OCI-LY7 (cell line): ENCODE data around the gene INSIG1. TPM values are rescaled to one million over a fixed set of nuclear protein-coding genes. Genes with fewer than 3 reads are reported as not detected.

Experiments used
- BruUV-seq: library from RNA; stranded (reverse); fragments of 400-500 nt; replicated peaks from 2 replicates; lab custom pipeline; 2021; lab: Mats Ljungman, UMichigan
- CTCF ChIA-PET: fragments of 300-600 bp; sonication (Branson Sonifier 250); formaldehyde crosslinking; loops from one replicate; lab custom pipeline; 2022; ENCODE audit warnings: antibody characterized with exemption; ENCODE audit not compliant: unreplicated experiment; lab: Charles Lee
- POLR2A ChIA-PET: fragments of 300-600 bp; sonication (Branson Sonifier 250); formaldehyde crosslinking; loops from one replicate; lab custom pipeline; 2022; ENCODE audit warnings: antibody characterized with exemption; lab: Charles Lee
- DNase-seq: peaks from one replicate; pipeline ENCODE4 v3.0.0-alpha.2; 2015; ENCODE audit warnings: low spot score
- H2AFZ ChIP-seq: fragments of 200-600 bp; sonication (generic), shearing (Covaris generic); 2 replicates; pipeline ENCODE4 v1.6.1; 2014; ENCODE audit warnings: mild to moderate bottlenecking, antibody characterized with exemption, low read length, moderate library complexity
- H3K27ac ChIP-seq: fragments of 200-600 bp; sonication (generic); 2 replicates; pipeline ENCODE4 v1.5.1; 2014; ENCODE audit warnings: mixed run types, low read depth, mild to moderate bottlenecking, moderate library complexity, low read length, inconsistent platforms; ENCODE audit not compliant: poor library complexity, severe bottlenecking
- H3K36me3 ChIP-seq: fragments of 200-600 bp; sonication (generic); 2 replicates; pipeline ENCODE4 v1.6.1; 2014; ENCODE audit warnings: mild to moderate bottlenecking, antibody characterized with exemption, low read length, moderate library complexity, mixed read lengths; ENCODE audit not compliant: insufficient read depth
- H3K4me1 ChIP-seq: fragments of 200-600 bp; sonication (generic); 2 replicates; pipeline ENCODE4 v1.5.1; 2014; ENCODE audit warnings: mild to moderate bottlenecking, low read length; ENCODE audit not compliant: insufficient read depth, poor library complexity, severe bottlenecking
- H3K4me2 ChIP-seq: fragments of 200-600 bp; sonication (generic); 2 replicates; pipeline ENCODE4 v1.6.1; 2014; ENCODE audit warnings: mild to moderate bottlenecking, low read length
- H3K4me3 ChIP-seq: fragments of 200-600 bp; sonication (generic); 2 replicates; pipeline ENCODE4 v1.5.1; 2014; ENCODE audit warnings: mild to moderate bottlenecking, low read depth, low read length; ENCODE audit not compliant: poor library complexity, severe bottlenecking
- H3K79me2 ChIP-seq: fragments of 200-600 bp; sonication (generic); 2 replicates; pipeline ENCODE4 v1.6.1; 2016; ENCODE audit warnings: low read depth, mild to moderate bottlenecking, low read length, moderate library complexity, mixed read lengths; ENCODE audit not compliant: insufficient read depth
- H3K9me2 ChIP-seq: fragments of 200-600 bp; sonication (generic); 2 replicates; pipeline ENCODE4 v1.6.1; 2016; ENCODE audit warnings: mild to moderate bottlenecking, low read length, mixed read lengths; ENCODE audit not compliant: insufficient read depth
- H3K9me3 ChIP-seq: fragments of 200-600 bp; sonication (generic); 2 replicates; pipeline ENCODE4 v1.6.1; 2014; ENCODE audit warnings: mild to moderate bottlenecking, mixed run types, low read length, mixed read lengths
- H4K20me1 ChIP-seq: fragments of 200-600 bp; sonication (generic); 2 replicates; pipeline ENCODE4 v1.6.1; 2014; ENCODE audit warnings: mild to moderate bottlenecking, antibody characterized with exemption, low read length, moderate library complexity, mixed read lengths; ENCODE audit not compliant: insufficient read depth
- CTCF ChIP-seq: fragments of 200-600 bp; sonication (generic); conservative IDR thresholded peaks from 2 replicates; pipeline ENCODE4 v1.5.1; 2014; ENCODE audit warnings: mild to moderate bottlenecking, antibody characterized with exemption, low read length, moderate library complexity, mixed read lengths
- EZH2phosphoT487 ChIP-seq: fragments of 200-600 bp; sonication (generic); IDR thresholded peaks from 2 replicates; pipeline ENCODE4 v1.6.1; 2018; ENCODE audit warnings: low read depth, borderline replicate concordance, mild to moderate bottlenecking, mixed run types, antibody characterized with exemption, low read length, moderate library complexity, mixed read lengths
- intact Hi-C: fragments of 100-400 bp; cut with micrococcal nuclease; formaldehyde crosslinking; loops from one replicate; pipeline ENCODE4 v1.10.0; 2022; ENCODE audit not compliant: unreplicated experiment
- total RNA-seq, 2 experiments: library from RNA; depleted of rRNA in 1 of 2; stranded (reverse); fragments of >200 nt in 1 of 2; shearing (Covaris generic) in 1 of 2; gene quantifications; 2 replicates each; pipeline ENCODE4 v1.2.3, GENCODE V29; 2014 to 2022

INSIG1 gene
- total RNA-seq, 2 experiments from 2014 or later: 122 to 164 TPM

GRCh38 chr7:155276800-155277375 lies 20.8 kb upstream of the INSIG1 start:
- TF ChIP-seq EZH2phosphoT487: no peak
- no peak for TF ChIP-seq CTCF
- intact Hi-C loops: no loop called here
- DNase-seq: no peak
- no peaks in the 10 kb centered on the region for H3K9me2 ChIP-seq
- H3K9me3 ChIP-seq: no peaks in the 10 kb centered on the region
- H3K79me2 ChIP-seq: no peaks in the 10 kb centered on the region
- H3K4me1 ChIP-seq: no peaks in the 10 kb centered on the region
- H2AFZ ChIP-seq: no peak overlapping the region
- no peaks in the 10 kb centered on the region for H4K20me1 ChIP-seq
- no peak overlapping the region for H3K4me3 ChIP-seq
- POLR2A ChIA-PET: no interaction called here
- BruUV-seq: no TSS peak
- no peak overlapping the region for H3K4me2 ChIP-seq
- no peaks in the 10 kb centered on the region for H3K36me3 ChIP-seq
- CTCF ChIA-PET: no interaction called here
- H3K27ac ChIP-seq: no peak overlapping the region

DNA sequence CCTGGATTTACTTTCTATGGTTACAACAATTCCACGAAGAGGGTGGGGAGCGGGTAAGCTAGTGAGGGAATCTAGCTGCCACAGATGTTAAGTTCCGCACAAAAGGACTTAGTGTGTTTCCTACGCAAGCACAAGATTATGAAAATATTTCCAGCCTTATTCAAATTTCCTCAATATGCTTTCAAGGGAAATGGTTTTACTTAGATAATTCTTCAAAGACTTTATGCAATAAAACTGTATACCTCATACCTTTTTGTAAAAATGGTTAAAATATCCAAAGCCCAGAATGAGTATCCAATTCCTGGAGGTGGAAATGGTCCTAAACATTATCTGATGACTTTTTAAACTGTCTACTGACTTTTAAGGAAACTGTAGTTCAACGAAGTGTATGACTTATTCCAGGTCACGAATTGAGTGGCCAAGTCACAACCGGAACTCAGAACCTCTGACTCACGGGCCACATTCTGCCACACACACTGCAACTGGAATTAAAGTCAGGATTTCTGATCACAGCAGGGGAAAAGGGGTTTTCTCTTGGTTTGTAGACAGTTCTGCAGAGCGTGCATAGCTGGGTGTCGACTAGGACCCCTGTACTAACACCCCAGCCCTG lies 20.2 kb upstream of the INSIG1 start:
- Histone ChIP-seq H3K36me3 (no peaks in the 10 kb centered on the region), H3K79me2 (no peaks in the 10 kb centered on the region), H4K20me1 (no peaks in the 10 kb centered on the region), H3K9me3 (no peaks in the 10 kb centered on the region), H3K4me2 (no peak overlapping the region), H3K4me1 (peaks cover 1% of the 10 kb centered on the region), H3K9me2 (no peaks in the 10 kb centered on the region), H2AFZ (no peak overlapping the region), H3K4me3 (no peak overlapping the region), H3K27ac (no peak overlapping the region)
- intact Hi-C loops: no loop called here
- TF ChIP-seq CTCF: no peak
- TF ChIP-seq EZH2phosphoT487: no peak
- BruUV-seq: no TSS peak
- DNase-seq: no peak
- POLR2A ChIA-PET: no interaction called here
- CTCF ChIA-PET: no interaction called here

DNA sequence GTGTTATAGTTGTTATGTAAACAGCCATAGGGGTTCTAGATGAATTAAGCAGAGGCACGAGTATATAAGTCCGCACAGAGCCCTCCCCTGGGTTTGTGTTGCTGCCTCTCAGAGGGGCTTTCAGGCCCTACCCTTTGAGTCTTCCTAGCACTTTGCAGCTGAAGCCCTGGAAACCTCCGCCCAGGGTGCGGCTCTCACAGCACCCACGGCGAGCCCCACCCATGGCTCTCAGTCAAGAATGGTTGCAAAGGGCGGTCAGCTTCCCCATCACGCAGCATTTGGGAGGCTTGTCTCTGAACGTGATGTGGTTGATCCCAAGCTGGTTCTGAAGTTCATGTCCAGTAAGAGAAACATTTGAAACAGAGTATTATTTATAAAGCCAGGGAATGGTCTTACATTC lies 18.8 kb upstream of the INSIG1 start:
- Histone ChIP-seq H3K9me3 (no peaks in the 10 kb centered on the region), H4K20me1 (no peaks in the 10 kb centered on the region), H3K4me2 (no peak overlapping the region), H3K4me3 (no peak overlapping the region), H3K27ac (no peak overlapping the region), H3K36me3 (no peaks in the 10 kb centered on the region), H3K9me2 (no peaks in the 10 kb centered on the region), H3K79me2 (no peaks in the 10 kb centered on the region), H2AFZ (no peak overlapping the region), H3K4me1 (peaks cover 6% of the 10 kb centered on the region)
- BruUV-seq: no TSS peak
- intact Hi-C loops: no loop called here
- TF ChIP-seq EZH2phosphoT487 (no peak), CTCF (no peak)
- no peak for DNase-seq
- CTCF ChIA-PET: no interaction called here
- POLR2A ChIA-PET: no interaction called here
